Activated naive CD4-positive, alpha-beta T cell treated with anti-CD3 and anti-CD28 coated beads for 36 hours (primary cell): Measurements from ENCODE around the gene ZYG11B. TPM values are rescaled to one million over a fixed set of nuclear protein-coding genes. Genes with fewer than 3 reads are reported as not detected.
"Not testable (repeated sequence)": the region's sequence is repeated elsewhere in the genome, so short reads cannot be mapped to it uniquely, and the experiment has no call there.

Experiments used
- CTCF ChIA-PET: fragments of 350-600 bp; sonication (Branson Sonifier 250); formaldehyde crosslinking; loops from one replicate; lab custom pipeline; 2021; ENCODE audit warnings: antibody characterized with exemption; lab: Charles Lee
- DNase-seq: peaks from one replicate; pipeline ENCODE4 v3.0.0-alpha.2; 2020
- H3K27ac Mint-ChIP-seq: one replicate; pipeline ENCODE4 v1.8.0; 2021; ENCODE audit warnings: mild to moderate bottlenecking, mixed read lengths
- H3K27me3 Mint-ChIP-seq: one replicate; pipeline ENCODE4 v1.8.0; 2021; ENCODE audit warnings: low read depth, mixed read lengths
- H3K36me3 Mint-ChIP-seq: one replicate; pipeline ENCODE4 v1.8.0; 2021; ENCODE audit warnings: low read depth, mixed read lengths
- H3K4me1 Mint-ChIP-seq: one replicate; pipeline ENCODE4 v1.8.0; 2021; ENCODE audit warnings: low read depth, mixed read lengths
- H3K4me3 Mint-ChIP-seq: one replicate; pipeline ENCODE4 v1.8.0; 2021; ENCODE audit warnings: mild to moderate bottlenecking, moderate library complexity, mixed read lengths
- H3K9me3 Mint-ChIP-seq: one replicate; pipeline ENCODE4 v1.8.0; 2021; ENCODE audit warnings: mixed read lengths
- intact Hi-C: fragments of 100-400 bp; cut with micrococcal nuclease; formaldehyde crosslinking; loops from one replicate; pipeline ENCODE4 v1.15.1; 2023
- total RNA-seq, 2 experiments: library from RNA; stranded (reverse); gene quantifications; one replicate each; pipeline ENCODE4 v1.2.3, GENCODE V29; 2021

Gene ZYG11B
- total RNA-seq, 2 experiments from 2014 or later, result 10.7 to 11.6 TPM

- DNase-seq, result no peak
- Mint-ChIP-seq H3K4me3 (no peak overlapping the region), H3K27ac (no peak overlapping the region), H3K36me3 (peaks cover 24% of the 10 kb centered on the region), H3K9me3 (no peaks in the 10 kb centered on the region), H3K27me3 (no peaks in the 10 kb centered on the region), H3K4me1 (peaks cover 14% of the 10 kb centered on the region)
- intact Hi-C loops, result no loop called here
- CTCF ChIA-PET, result no interaction called here
Measured at GRCh38 chr1:52771384-52771783, 45.1 kb downstream of the ZYG11B start.

GRCh38 chr1:52786148-52786547, 59.9 kb downstream of the ZYG11B start:
- no peaks in the 10 kb centered on the region for H3K27me3 Mint-ChIP-seq
- no peak overlapping the region for H3K4me3 Mint-ChIP-seq
- H3K9me3 Mint-ChIP-seq, result no peaks in the 10 kb centered on the region
- no peak overlapping the region for H3K27ac Mint-ChIP-seq
- DNase-seq, result no peak
- H3K36me3 Mint-ChIP-seq, result peaks cover 16% of the 10 kb centered on the region
- intact Hi-C loops, result no loop called here
- no peaks in the 10 kb centered on the region for H3K4me1 Mint-ChIP-seq
- CTCF ChIA-PET, result no interaction called here

- H3K27me3 Mint-ChIP-seq, H3K27ac Mint-ChIP-seq, intact Hi-C loops, H3K4me3 Mint-ChIP-seq, H3K9me3 Mint-ChIP-seq, DNase-seq, H3K4me1 Mint-ChIP-seq, H3K36me3 Mint-ChIP-seq: not testable (repeated sequence)
- CTCF ChIA-PET, result interaction anchor here (0.6 to 1.4 kb wide), 2 partner anchors 10 to 705 kb away, joined by 3 read pairs; no protein-coding TSS in a partner anchor
Measured at GRCh38 chr1:52790429-52790828, 64.2 kb downstream of the ZYG11B start.

- DNase-seq, result no peak
- Mint-ChIP-seq H3K4me3 (no peak overlapping the region), H3K27me3 (no peaks in the 10 kb centered on the region), H3K27ac (no peak overlapping the region), H3K9me3 (no peaks in the 10 kb centered on the region), H3K4me1 (no peaks in the 10 kb centered on the region), H3K36me3 (peaks cover 5% of the 10 kb centered on the region)
- CTCF ChIA-PET, result no interaction called here
- intact Hi-C loops, result no loop called here
Measured at GRCh38 chr1:52792036-52792435, 65.8 kb downstream of the ZYG11B start.

- H3K36me3 Mint-ChIP-seq, H3K9me3 Mint-ChIP-seq, DNase-seq, H3K27ac Mint-ChIP-seq, intact Hi-C loops, H3K4me3 Mint-ChIP-seq, H3K27me3 Mint-ChIP-seq, H3K4me1 Mint-ChIP-seq: not testable (repeated sequence)
- CTCF ChIA-PET, result interaction anchor here (1.0 to 1.1 kb wide), 2 partner anchors 23 to 127 kb away, joined by 3 read pairs; no protein-coding TSS in a partner anchor
Measured at GRCh38 chr1:52793717-52794116, 67.5 kb downstream of the ZYG11B start.

- Mint-ChIP-seq H3K27ac (no peak overlapping the region), H3K27me3 (no peaks in the 10 kb centered on the region), H3K4me1 (no peaks in the 10 kb centered on the region), H3K36me3 (peaks cover 3% of the 10 kb centered on the region), H3K9me3 (no peaks in the 10 kb centered on the region), H3K4me3 (no peak overlapping the region)
- DNase-seq, result no peak
- intact Hi-C loops, result no loop called here
- CTCF ChIA-PET, result interaction anchor here (0.6 kb wide), 1 partner anchor 156 kb away, joined by 3 read pairs; no protein-coding TSS in a partner anchor
Measured at GRCh38 chr1:52795464-52795863, 69.2 kb downstream of the ZYG11B start.

GRCh38 chr1:52798331-52798730, 72.1 kb downstream of the ZYG11B start:
- H3K9me3 Mint-ChIP-seq, result no peaks in the 10 kb centered on the region
- no peaks in the 10 kb centered on the region for H3K27me3 Mint-ChIP-seq
- H3K36me3 Mint-ChIP-seq, result peaks cover 3% of the 10 kb centered on the region
- intact Hi-C loops, result no loop called here
- DNase-seq, result no peak
- CTCF ChIA-PET, result no interaction called here
- no peaks in the 10 kb centered on the region for H3K4me1 Mint-ChIP-seq
- no peak overlapping the region for H3K27ac Mint-ChIP-seq
- H3K4me3 Mint-ChIP-seq, result no peak overlapping the region

GRCh38 chr1:52801011-52801410, 74.8 kb downstream of the ZYG11B start:
- intact Hi-C loops, result no loop called here
- H3K4me3 Mint-ChIP-seq, result no peak overlapping the region
- DNase-seq, result no peak
- no peaks in the 10 kb centered on the region for H3K27me3 Mint-ChIP-seq
- CTCF ChIA-PET, result interaction anchor here (0.5 to 1.0 kb wide), 3 partner anchors 21 to 127 kb away, joined by 3 to 6 read pairs (median 3); no protein-coding TSS in a partner anchor
- H3K9me3 Mint-ChIP-seq, result no peaks in the 10 kb centered on the region
- peaks cover 3% of the 10 kb centered on the region for H3K36me3 Mint-ChIP-seq
- H3K4me1 Mint-ChIP-seq, result no peaks in the 10 kb centered on the region
- H3K27ac Mint-ChIP-seq, result no peak overlapping the region

GRCh38 chr1:52804083-52804482, 77.8 kb downstream of the ZYG11B start:
- H3K36me3 Mint-ChIP-seq, intact Hi-C loops, H3K27ac Mint-ChIP-seq, H3K9me3 Mint-ChIP-seq, H3K4me3 Mint-ChIP-seq, H3K27me3 Mint-ChIP-seq, DNase-seq, H3K4me1 Mint-ChIP-seq, CTCF ChIA-PET: not testable (repeated sequence)

- DNase-seq, result no peak
- intact Hi-C loops, result no loop called here
- H3K4me1 Mint-ChIP-seq, result no peaks in the 10 kb centered on the region
- no peaks in the 10 kb centered on the region for H3K27me3 Mint-ChIP-seq
- H3K27ac Mint-ChIP-seq, result no peak overlapping the region
- peaks cover 12% of the 10 kb centered on the region for H3K36me3 Mint-ChIP-seq
- CTCF ChIA-PET, result no interaction called here
- H3K9me3 Mint-ChIP-seq, result no peaks in the 10 kb centered on the region
- no peak overlapping the region for H3K4me3 Mint-ChIP-seq
Measured at GRCh38 chr1:52814465-52814864, 88.2 kb downstream of the ZYG11B start.

- peaks cover 10% of the 10 kb centered on the region for H3K36me3 Mint-ChIP-seq
- H3K4me3 Mint-ChIP-seq, H3K27ac Mint-ChIP-seq, H3K9me3 Mint-ChIP-seq, H3K4me1 Mint-ChIP-seq, H3K27me3 Mint-ChIP-seq, DNase-seq, intact Hi-C loops: not testable (repeated sequence)
- CTCF ChIA-PET, result interaction anchor here (0.6 to 0.7 kb wide), 2 partner anchors 110 to 133 kb away, joined by 3 to 4 read pairs; no protein-coding TSS in a partner anchor
Measured at GRCh38 chr1:52820830-52821229, 94.6 kb downstream of the ZYG11B start.

GRCh38 chr1:52825868-52826267, 99.6 kb downstream of the ZYG11B start:
- no peak overlapping the region for H3K4me3 Mint-ChIP-seq
- intact Hi-C loops, result loop anchor here (2.0 kb wide), 1 partner anchor 123 kb away; no protein-coding TSS in a partner anchor
- no peak overlapping the region for H3K27ac Mint-ChIP-seq
- no peaks in the 10 kb centered on the region for H3K9me3 Mint-ChIP-seq
- no peak for DNase-seq
- H3K27me3 Mint-ChIP-seq, result no peaks in the 10 kb centered on the region
- H3K4me1 Mint-ChIP-seq, result no peaks in the 10 kb centered on the region
- CTCF ChIA-PET, result interaction anchor here (1.1 to 1.4 kb wide), 2 partner anchors 124 to 127 kb away, joined by 3 read pairs; no protein-coding TSS in a partner anchor
- peaks cover 2% of the 10 kb centered on the region for H3K36me3 Mint-ChIP-seq

- DNase-seq, result no peak
- intact Hi-C loops, result no loop called here
- Mint-ChIP-seq H3K27me3 (no peaks in the 10 kb centered on the region), H3K36me3 (no peaks in the 10 kb centered on the region), H3K9me3 (no peaks in the 10 kb centered on the region), H3K4me3 (no peak overlapping the region), H3K4me1 (no peaks in the 10 kb centered on the region), H3K27ac (no peak overlapping the region)
- CTCF ChIA-PET, result interaction anchor here (0.7 kb wide), 1 partner anchor 337 kb away, joined by 3 read pairs; no protein-coding TSS in a partner anchor
Measured at GRCh38 chr1:52834798-52835197, 108.5 kb downstream of the ZYG11B start.
